ENCODE results near the gene WDFY4. TPM values are rescaled to one million over a fixed set of nuclear protein-coding genes. Genes with fewer than 3 reads are reported as not detected.

The WDFY4 gene
- total RNA-seq, 1 donor from 2014 or later = not detected

- Mint-ChIP-seq H3K27me3 (ENCODE audit: insufficient read depth, low read depth) (peaks cover 2% of the 10 kb centered on the region), H3K36me3 (no peaks in the 10 kb centered on the region), H3K4me3 (no peak overlapping the region), H3K9me3 (peaks cover 12% of the 10 kb centered on the region), H3K27ac (no peak overlapping the region), H3K4me1 (no peaks in the 10 kb centered on the region)
- no peak overlapping the region for H3K4me3 ChIP-seq
- H3K9ac ChIP-seq = no peak overlapping the region
- no peak overlapping the region for H2AFZ ChIP-seq (replicated peaks)
- peaks cover 11% of the 10 kb centered on the region for H3K9me3 ChIP-seq (ENCODE audit: low read depth)
- peaks cover 19% of the 10 kb centered on the region for H3F3A ChIP-seq (ENCODE audit: low read depth)
- H3K27me3 ChIP-seq = no peaks in the 10 kb centered on the region
- H3K36me3 ChIP-seq = no peaks in the 10 kb centered on the region
- H3K4me2 ChIP-seq = no peak overlapping the region
- no peak for DNase-seq (ENCODE audit: low spot score)
- no peaks in the 10 kb centered on the region for H3K4me1 ChIP-seq
- no peak overlapping the region for H3K27ac ChIP-seq
- TF ChIP-seq EZH2phosphoT487 (IDR thresholded peaks at IDR 0.05) (no peak), EZH2 (IDR thresholded peaks at IDR 0.05) (no peak), CTCF (IDR thresholded peaks at IDR 0.05) (no peak)
- H4K20me1 ChIP-seq (ENCODE audit: low read depth) = no peaks in the 10 kb centered on the region
- H3K79me2 ChIP-seq (ENCODE audit: low read depth) = no peaks in the 10 kb centered on the region
Measured at GRCh38 chr10:48677625-48678024, 7.0 kb upstream of the WDFY4 start.

GRCh38 chr10:48678041-48678440 lies 6.6 kb upstream of the WDFY4 start:
- Histone ChIP-seq H3K9me3 (ENCODE audit: low read depth) (peaks cover 11% of the 10 kb centered on the region), H3K4me1 (no peaks in the 10 kb centered on the region), H3K27me3 (no peaks in the 10 kb centered on the region), H3K36me3 (no peaks in the 10 kb centered on the region), H4K20me1 (ENCODE audit: low read depth) (no peaks in the 10 kb centered on the region), H3K27ac (no peak overlapping the region), H3K9ac (no peak overlapping the region), H3F3A (ENCODE audit: low read depth) (peaks cover 19% of the 10 kb centered on the region), H2AFZ (replicated peaks) (no peak overlapping the region), H3K4me2 (no peak overlapping the region), H3K79me2 (ENCODE audit: low read depth) (no peaks in the 10 kb centered on the region), H3K4me3 (no peak overlapping the region)
- Mint-ChIP-seq H3K9me3 (peaks cover 12% of the 10 kb centered on the region), H3K4me1 (no peaks in the 10 kb centered on the region), H3K27me3 (ENCODE audit: insufficient read depth, low read depth) (peaks cover 2% of the 10 kb centered on the region), H3K36me3 (no peaks in the 10 kb centered on the region), H3K4me3 (no peak overlapping the region), H3K27ac (no peak overlapping the region)
- no peak for DNase-seq (ENCODE audit: low spot score)
- TF ChIP-seq CTCF (IDR thresholded peaks at IDR 0.05) (no peak), EZH2 (IDR thresholded peaks at IDR 0.05) (no peak), EZH2phosphoT487 (IDR thresholded peaks at IDR 0.05) (no peak)

- no peaks in the 10 kb centered on the region for H3K36me3 Mint-ChIP-seq
- H3K4me1 Mint-ChIP-seq = peaks cover 7% of the 10 kb centered on the region
- Histone ChIP-seq H3K4me2 (no peak overlapping the region), H4K20me1 (ENCODE audit: low read depth) (no peaks in the 10 kb centered on the region), H3K4me1 (no peaks in the 10 kb centered on the region), H3K4me3 (no peak overlapping the region), H3K27me3 (no peaks in the 10 kb centered on the region), H2AFZ (replicated peaks) (no peak overlapping the region), H3F3A (ENCODE audit: low read depth) (peaks cover 5% of the 10 kb centered on the region), H3K9ac (no peak overlapping the region), H3K79me2 (ENCODE audit: low read depth) (no peaks in the 10 kb centered on the region), H3K9me3 (ENCODE audit: low read depth) (peaks cover 11% of the 10 kb centered on the region), H3K36me3 (no peaks in the 10 kb centered on the region), H3K27ac (no peak overlapping the region)
- no peak overlapping the region for H3K4me3 Mint-ChIP-seq
- no peak for DNase-seq (ENCODE audit: low spot score)
- TF ChIP-seq EZH2phosphoT487 (IDR thresholded peaks at IDR 0.05) = no peak
- peaks cover 12% of the 10 kb centered on the region for H3K9me3 Mint-ChIP-seq
- peaks cover 4% of the 10 kb centered on the region for H3K27me3 Mint-ChIP-seq (ENCODE audit: insufficient read depth, low read depth)
- no peak overlapping the region for H3K27ac Mint-ChIP-seq
Measured at GRCh38 chr10:48681740-48682139, 2.9 kb upstream of the WDFY4 start.

GRCh38 chr10:48682265-48682664 lies 2.4 kb upstream of the WDFY4 start:
- Histone ChIP-seq H2AFZ (replicated peaks) (no peak overlapping the region), H3K4me1 (no peaks in the 10 kb centered on the region), H3K27me3 (no peaks in the 10 kb centered on the region), H3K79me2 (ENCODE audit: low read depth) (no peaks in the 10 kb centered on the region), H3K9me3 (ENCODE audit: low read depth) (peaks cover 8% of the 10 kb centered on the region), H3K4me2 (no peak overlapping the region), H3K27ac (no peak overlapping the region), H4K20me1 (ENCODE audit: low read depth) (no peaks in the 10 kb centered on the region), H3F3A (ENCODE audit: low read depth) (no peaks in the 10 kb centered on the region), H3K4me3 (no peak overlapping the region), H3K9ac (no peak overlapping the region), H3K36me3 (no peaks in the 10 kb centered on the region)
- H3K4me3 Mint-ChIP-seq = no peak overlapping the region
- peaks cover 4% of the 10 kb centered on the region for H3K27me3 Mint-ChIP-seq (ENCODE audit: insufficient read depth, low read depth)
- H3K36me3 Mint-ChIP-seq = no peaks in the 10 kb centered on the region
- no peak for DNase-seq (ENCODE audit: low spot score)
- TF ChIP-seq EZH2 (IDR thresholded peaks at IDR 0.05) (no peak), CTCF (IDR thresholded peaks at IDR 0.05) (no peak), EZH2phosphoT487 (IDR thresholded peaks at IDR 0.05) (no peak)
- peaks cover 11% of the 10 kb centered on the region for H3K9me3 Mint-ChIP-seq
- no peak overlapping the region for H3K27ac Mint-ChIP-seq
- H3K4me1 Mint-ChIP-seq = peaks cover 7% of the 10 kb centered on the region
